HS-5 (cell line): Measurements from ENCODE around the gene LRRC8D.
"Not testable (repeated sequence)": the region's sequence is repeated elsewhere in the genome, so short reads cannot be mapped to it uniquely, and the experiment has no call there.

Source experiments
- DNase-seq: peaks from one replicate; pipeline ENCODE4 v3.0.0-alpha.2; 2012; ENCODE audit warnings: low read depth

Gene LRRC8D

GRCh38 chr1:89820422-89821321 lies at the start of gene LRRC8D:
TSS of gene LRRC8D (plus strand) at chr1:89821032. CDS start at chr1:89933069, 112,037 bp downstream.
- no peak for DNase-seq

- DNase-seq: no peak
Measured at GRCh38 chr1:89771991-89772560, 48.8 kb upstream of the LRRC8D start.

GRCh38 chr1:89776104-89776503 lies 44.7 kb upstream of the LRRC8D start:
- not testable (repeated sequence) for DNase-seq

- DNase-seq: not testable (repeated sequence)
Measured at GRCh38 chr1:89777271-89777670, 43.6 kb upstream of the LRRC8D start.

GRCh38 chr1:89779151-89779940 lies 41.5 kb upstream of the LRRC8D start:
- no peak for DNase-seq

- DNase-seq: peak; percentile 24
Measured at GRCh38 chr1:89780721-89781120, 40.1 kb upstream of the LRRC8D start.

GRCh38 chr1:89781494-89782126 lies 39.2 kb upstream of the LRRC8D start:
- no peak for DNase-seq

- no peak for DNase-seq
Measured at GRCh38 chr1:89786628-89787214, 34.1 kb upstream of the LRRC8D start.

DNA sequence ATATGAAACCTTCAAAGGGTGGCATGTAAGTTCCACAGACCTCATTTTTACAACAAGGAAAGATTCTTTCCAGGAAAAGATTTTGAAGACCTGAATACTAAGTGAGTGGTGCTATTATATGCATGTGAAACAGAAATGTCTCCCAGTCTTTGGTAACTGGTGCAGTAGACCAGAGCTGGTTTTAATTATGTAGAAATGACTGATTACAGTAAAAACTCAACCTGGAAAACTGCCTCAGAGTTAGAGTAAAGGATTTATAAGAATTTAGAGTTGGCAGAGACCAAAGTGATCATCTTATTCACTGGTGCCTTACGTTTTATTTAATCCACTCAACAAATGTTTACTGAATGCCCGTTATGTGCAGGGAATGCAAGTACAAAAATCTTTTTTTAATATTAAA lies 30.2 kb upstream of the LRRC8D start:
- DNase-seq: no peak

DNA sequence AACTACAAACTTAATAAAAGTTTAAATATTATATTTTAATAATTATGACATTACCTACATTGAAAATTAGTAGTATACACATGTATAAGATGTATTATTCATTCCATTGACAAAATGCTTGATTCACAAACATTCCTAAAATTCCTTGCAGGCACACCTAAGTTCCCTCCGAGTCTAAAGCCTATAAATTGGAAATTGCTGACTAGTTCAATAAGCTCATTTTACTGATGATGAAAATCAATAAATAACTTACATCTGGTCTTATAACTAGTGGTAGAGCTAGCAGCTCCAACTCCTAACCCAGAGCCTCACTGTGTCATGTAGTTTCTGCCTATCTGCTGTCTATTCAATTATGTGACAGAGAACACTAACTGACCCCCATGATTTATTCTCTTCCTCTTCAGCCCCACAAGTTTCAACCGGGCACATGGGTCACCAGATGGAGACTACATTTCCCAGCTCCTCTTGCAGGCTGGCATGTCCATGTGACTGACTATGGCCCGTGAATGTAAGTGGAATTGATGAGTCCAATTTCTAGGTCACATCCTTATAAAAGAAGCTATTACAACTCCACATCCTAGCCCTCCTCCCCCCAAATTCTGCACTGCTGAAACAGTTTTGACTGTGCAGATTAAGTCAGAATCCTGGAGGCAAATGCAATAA lies 29.6 kb upstream of the LRRC8D start:
- DNase-seq: no peak

- no peak for DNase-seq
Measured at GRCh38 chr1:89794406-89794805, 26.4 kb upstream of the LRRC8D start.

- DNase-seq: not testable (repeated sequence)
Measured at GRCh38 chr1:89795571-89795970, 25.3 kb upstream of the LRRC8D start.

GRCh38 chr1:89797876-89798275 lies 23.0 kb upstream of the LRRC8D start:
- not testable (repeated sequence) for DNase-seq

GRCh38 chr1:89799495-89799894 lies 21.3 kb upstream of the LRRC8D start:
- no peak for DNase-seq

DNA sequence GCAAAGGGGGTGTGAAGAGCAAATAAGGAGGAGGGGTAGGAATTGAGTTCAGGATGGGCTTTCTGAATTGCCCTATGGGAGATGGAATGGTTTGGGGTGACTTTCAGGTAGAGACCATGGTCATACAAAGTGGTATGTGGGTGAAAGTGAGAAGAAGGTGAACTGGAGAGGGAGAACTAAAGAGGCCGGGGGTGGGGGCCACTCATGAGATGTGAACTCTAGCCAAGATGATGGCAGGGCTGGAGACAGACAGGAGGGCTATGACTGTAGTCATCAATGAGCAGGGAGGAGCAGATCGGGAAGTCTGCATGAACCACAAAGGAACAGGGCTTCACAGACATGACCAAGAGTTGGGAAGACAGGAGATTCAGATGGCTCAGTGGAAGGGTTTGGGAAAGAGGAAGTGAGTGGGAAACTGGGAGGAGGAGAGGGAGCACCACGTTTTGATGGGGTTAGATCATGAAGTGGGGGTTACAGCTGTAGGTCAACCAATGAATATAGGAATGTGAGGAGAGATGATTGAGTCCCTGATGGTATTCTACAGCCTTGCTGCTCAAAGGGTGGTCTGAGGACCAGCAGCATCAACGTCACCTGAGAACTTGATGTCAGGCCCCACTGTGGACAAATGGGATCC lies 20.7 kb upstream of the LRRC8D start:
- no peak for DNase-seq

DNA sequence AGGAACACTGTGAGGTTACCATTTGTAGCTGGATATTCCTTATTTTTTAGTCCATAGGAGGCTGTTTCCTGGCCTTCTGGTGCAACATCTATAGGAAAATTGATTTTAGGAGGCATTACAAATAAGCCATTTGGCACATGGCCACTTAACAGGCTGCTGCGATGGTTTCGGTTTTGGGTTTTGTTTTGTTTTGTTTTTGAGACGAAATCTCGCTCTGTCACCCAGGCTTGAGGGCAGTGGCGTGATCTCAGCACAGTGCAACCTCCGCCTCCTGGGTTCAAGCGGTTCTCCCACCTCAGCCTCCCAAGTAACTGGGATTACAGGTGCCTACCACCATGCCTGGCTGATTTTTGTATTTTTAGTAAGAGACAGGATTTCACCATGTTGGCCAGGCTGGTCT lies 20.1 kb upstream of the LRRC8D start:
- no peak for DNase-seq

- no peak for DNase-seq
Measured at GRCh38 chr1:89802051-89802450, 18.8 kb upstream of the LRRC8D start.

- no peak for DNase-seq
Measured at GRCh38 chr1:89802841-89803240, 18.0 kb upstream of the LRRC8D start.

GRCh38 chr1:89804642-89805237 lies 16.1 kb upstream of the LRRC8D start:
- peak; percentile 63 for DNase-seq

GRCh38 chr1:89806616-89807015 lies 14.2 kb upstream of the LRRC8D start:
- no peak for DNase-seq
